GM03348 (cell line): ENCODE results near the gene AIG1.
A peak's percentile ranks its signal among the peaks of the same experiment; 100 is the strongest.
"Not testable (repeated sequence)": the region's sequence is repeated elsewhere in the genome, so short reads cannot be mapped to it uniquely, and the experiment has no call there.

Experiments used
- DNase-seq: peaks from one replicate; pipeline ENCODE4 v3.0.0; 2012; ENCODE audit warnings: low spot score

AIG1 gene

DNA sequence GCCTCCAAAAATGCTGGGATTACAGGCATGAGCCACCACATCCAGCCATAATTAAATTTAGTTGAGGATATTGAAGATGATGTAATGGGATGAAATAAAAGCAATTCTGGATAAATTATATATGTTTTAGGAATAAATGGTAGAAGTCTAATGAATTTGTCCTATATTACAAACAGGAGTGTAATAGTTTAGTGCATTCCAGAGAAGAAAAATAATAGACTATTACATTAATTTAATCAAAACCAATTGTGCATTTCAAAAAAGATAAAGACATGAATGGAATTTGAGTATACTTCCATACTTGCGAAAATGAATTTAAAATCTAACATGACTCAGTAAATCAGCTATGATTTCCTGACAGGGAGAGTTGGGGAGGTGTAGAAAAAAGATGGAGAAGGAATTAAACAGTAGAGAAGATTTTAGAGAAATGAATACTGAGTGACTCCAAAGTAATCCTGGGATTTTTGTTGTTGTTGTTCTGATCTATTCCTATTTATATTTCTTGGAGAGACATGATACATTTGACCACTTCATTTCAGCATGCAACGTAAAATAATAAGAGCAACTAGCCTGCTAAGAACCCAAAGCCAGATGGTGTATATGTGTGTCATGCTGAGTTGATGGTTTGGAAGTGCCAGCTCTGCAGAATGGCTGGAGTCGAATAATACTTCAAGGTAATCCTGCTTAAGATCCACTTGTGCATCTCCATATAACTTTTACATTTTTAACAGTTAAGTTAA, 67.4 kb downstream of the AIG1 start:
- DNase-seq = peak; percentile 12

DNA sequence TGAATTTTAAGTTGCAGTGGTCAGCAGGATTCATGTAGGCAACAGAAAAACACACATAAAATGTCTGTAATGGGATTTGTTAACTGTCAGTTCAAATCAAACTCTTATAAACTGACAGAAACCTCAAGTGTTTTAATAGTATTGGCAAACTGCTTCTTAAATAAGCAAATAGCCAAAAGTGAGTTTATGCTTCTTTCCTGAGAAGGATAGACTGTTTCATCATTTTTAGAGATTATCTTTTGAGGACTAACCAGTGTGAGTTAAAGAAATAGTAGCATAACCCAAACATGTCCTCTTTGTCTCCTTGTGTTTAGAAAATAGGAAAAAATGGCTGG, 68.0 kb downstream of the AIG1 start:
- DNase-seq = no peak

DNA sequence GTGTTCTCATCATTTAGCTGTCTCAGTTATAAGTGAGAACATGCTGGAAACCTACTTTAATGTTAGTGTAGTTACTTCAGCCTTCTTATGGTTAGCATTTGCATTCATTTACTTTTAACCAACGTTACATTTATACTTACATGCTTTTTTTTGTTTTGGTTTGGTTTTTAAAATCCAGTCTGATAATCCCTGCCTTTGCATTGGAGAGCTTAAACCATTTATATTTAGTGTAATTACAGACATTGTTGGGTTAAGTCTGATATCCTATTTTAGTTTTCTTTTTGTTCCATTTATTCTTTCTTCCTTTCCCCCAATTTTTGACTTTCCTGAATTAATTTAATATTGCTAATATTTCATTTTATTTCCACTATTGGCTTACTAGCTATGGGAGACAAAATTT, 70.2 kb downstream of the AIG1 start:
- DNase-seq = no peak

DNA sequence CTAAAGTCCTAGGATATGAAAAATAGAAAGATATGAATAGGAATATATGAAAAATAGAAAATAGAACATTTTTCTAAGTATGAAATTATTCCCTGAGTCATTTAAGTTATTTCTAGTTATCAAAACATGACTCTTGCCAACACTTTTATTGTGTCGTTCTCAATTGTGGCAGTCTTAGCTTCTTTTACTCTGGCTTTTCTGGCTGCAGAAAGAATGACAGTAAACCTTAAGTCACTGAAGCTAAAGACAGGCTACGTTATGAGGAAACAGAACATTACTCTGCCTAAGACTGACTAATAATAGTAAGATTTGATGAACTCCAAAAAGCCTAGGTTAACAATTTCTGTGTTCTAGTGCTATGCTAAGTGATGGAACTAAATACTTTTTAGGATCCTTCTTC, 74.6 kb downstream of the AIG1 start:
- no peak for DNase-seq

DNA sequence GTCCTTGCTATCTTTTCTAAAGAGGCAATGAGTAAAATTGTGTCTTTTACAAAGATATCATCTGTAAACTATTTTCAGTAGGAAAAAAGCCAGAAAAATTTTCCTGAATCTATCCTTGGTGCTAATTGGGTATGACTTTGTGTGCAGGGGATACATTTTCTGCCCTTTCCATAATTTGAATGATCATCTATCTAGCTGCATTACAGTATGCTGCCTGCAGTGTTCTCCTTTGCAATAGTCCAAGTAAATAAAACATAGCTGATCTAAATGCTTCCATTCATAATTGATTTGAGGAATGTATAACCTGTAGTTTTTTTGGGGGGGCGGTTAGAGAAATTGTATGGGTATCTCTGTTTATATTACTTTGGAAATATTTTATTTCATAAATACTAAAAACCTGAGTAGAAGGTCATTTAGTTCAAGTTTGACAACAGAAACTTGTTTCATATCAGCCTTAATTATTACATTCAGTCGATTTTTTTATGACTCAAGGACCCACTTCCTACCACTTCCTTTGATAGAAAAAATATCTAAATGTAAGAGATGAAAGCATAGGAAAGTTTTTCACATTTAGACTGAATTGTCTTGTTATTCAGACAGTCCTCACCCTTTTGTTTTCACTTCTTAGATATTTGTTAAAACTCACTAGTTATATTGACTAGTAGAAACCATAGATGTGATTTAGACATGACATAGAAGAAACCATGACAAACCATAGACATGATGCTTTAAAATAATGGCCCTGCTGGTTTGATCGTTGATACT, 75.3 kb downstream of the AIG1 start:
- no peak for DNase-seq

DNA sequence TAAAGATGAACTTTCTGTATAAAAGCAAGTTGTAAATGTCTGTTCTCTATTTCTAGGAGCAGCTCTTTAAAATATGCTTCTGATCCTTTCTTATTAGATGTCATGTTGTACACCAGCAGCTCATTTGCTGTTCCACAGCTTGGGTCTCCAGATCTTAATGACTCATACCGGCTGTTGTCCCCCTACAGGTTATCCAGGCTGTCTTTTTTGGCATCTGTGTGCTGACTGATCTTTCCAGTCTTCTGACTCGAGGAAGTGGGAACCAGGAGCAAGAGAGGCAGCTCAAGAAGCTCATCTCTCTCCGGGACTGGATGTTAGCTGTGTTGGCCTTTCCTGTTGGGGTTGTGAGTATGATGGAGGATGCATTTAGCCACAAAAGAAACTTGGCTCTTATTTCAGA, 76.0 kb downstream of the AIG1 start:
- DNase-seq = no peak

DNA sequence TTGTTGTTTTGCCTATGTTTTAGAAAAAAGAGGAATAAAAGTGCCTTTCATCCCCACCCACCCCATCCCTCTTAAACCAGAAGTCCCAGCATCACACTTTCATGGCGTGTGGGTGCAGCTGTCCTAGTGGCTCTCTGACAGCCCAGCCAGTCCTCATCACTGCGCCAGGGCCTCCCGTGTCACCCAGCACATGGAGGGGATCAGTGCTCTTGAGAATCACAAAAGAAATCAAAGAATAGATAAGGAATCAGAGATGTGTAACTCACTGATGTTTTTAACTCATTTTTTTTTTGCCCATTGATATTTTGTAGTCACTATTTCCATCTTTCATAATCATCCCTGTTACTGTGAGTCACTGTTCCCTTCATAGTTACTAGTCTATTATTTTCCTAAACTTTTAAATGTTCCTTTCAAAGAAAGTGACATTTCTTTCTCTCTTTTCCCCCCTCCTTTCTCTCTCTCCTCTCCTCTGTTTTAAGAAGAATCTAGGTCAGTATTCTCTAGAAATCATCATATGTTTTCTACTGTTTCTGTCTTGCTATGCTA, 78.6 kb downstream of the AIG1 start:
- DNase-seq = peak; percentile 20

DNA sequence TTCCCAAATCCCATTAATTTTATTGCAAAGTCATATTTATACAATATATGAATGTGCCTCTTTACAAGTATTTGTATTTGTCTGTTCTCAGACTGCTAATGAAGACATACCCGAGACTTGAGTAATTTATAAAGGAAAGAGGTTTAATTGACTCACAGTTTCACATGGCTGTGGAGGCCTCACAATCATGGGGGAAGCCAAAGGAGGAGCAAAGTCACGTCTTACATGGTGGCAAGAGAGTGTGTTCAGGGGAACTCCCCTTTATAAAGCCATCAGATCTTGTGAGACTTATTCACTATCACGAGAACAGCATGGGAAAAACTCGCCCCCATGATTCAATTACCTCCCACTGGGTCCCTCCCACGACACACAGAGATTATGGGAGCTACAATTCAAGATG, 79.2 kb downstream of the AIG1 start:
- not testable (repeated sequence) for DNase-seq

DNA sequence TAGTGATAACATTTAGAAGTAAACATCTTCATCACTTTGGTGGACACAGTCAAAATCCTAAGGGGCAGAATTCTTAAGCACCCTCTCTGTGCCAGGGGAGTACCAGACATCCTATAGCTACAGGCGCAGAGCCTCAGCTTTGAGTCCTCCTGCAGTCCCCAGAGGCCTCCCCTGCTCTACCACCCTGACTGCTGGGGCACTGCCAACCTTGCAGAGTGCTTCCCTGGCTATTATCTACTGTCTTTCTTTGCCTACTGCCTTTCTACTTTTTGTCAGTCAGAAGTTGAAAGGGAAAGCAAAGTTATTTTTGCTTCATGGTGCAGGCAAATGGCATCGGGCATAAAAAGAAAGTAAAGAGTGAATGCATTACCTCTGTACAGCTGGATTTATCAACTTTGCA, 80.1 kb downstream of the AIG1 start:
- no peak for DNase-seq

DNA sequence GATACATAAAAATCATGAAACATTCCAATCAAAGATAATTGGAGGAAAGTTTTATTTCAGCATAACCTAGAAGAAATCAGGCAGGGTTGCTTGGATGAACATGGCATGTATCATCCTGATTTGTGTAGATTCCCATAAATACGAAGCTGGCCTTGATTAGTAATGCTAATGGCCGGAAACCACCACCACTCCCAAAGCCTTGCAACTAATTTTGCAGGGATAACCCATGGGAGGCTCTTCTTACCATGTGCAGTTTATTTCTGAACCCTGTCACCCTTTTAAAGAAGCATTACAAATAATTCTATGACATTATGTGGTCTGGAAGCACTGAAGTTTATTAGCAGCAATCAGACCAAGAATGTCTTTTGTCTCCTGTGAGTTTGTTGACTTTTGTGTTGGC, 80.8 kb downstream of the AIG1 start:
- peak; percentile 71 for DNase-seq

DNA sequence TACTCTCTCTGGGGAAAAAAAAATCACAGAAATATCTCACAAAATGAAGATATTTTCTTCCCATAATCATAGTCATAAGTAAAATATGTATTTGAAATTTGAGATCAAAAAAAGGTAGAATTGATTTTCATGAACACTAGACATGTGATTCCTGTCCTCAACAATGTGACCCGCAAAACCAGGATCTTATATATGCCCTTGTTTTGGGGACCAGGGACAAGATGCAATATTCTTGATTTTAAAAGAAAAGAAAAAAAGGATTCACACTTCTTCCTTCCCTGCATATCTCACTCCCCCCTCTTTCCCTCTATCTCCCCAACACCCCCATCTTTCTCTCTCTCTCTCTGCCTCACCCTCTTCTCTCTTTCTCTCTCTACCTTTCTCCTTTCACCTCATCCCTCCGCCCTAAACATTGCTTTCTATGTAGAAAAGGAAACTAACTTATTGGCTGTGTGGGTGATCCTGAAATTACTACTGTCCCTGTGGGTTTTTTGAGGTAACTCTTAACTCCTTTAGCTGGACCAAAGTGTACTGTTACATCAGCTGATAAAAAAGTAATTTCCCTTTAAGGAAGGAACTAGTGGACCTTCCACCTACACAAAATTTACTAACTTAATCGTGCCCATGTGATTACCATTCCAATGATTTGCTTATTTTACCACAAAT, 85.6 kb downstream of the AIG1 start:
- DNase-seq = no peak

DNA sequence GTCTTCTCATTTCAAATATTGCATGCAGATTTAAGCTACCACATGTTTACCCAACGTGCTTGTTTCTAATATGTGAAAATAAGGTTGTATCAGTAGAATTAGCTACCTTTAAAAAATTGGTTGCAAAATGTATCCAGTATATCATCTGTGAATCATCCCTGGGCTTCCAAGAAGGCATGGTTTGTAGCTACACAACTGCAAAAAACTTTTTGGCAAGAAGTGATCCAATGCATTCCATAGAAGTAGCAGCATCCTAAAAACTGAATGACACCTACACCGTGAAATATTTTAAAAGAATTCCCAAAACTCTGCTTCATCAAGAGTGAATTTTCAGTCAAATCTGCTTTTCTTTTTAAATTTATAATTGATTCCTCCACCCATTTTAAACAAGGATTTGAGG, 89.1 kb downstream of the AIG1 start:
- peak; percentile 74 for DNase-seq

DNA sequence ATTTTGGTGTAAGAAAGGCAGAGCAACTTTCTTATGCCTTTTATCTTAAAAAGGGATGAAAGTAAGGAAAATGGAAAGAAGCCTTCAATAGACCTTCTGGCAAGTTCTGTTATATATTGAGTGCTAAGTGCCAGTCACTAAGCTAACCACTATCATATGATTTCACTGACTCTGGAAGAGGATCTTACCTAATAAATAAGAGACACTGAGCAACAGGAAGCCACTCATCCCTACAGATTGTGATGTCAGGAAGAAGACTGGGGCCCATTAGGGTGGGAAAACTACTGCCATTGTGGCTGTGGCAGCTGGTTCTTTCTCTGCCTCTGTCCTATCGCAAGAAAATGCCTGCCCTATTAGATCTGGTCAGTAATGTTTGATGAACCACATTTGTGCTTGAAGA, 89.6 kb downstream of the AIG1 start:
- DNase-seq = no peak

DNA sequence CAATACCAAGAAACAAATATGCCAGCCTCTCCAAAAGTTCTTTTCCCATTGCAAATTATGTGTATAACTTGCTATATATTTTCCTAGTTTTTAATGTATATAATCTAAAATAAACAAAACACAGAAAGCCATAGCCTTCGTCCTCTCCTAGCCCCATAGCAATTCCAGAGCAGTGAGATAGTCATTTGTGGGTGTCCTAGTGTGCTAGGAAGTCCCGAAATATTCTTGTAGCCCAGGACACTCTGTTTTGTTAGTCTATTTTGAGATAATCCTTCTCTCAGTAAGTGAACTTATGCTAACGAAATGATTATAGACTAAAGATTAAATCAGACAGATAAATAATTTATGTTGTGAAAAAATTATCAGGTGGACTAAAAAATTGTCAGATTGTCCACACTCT, 90.7 kb downstream of the AIG1 start:
- DNase-seq = no peak

DNA sequence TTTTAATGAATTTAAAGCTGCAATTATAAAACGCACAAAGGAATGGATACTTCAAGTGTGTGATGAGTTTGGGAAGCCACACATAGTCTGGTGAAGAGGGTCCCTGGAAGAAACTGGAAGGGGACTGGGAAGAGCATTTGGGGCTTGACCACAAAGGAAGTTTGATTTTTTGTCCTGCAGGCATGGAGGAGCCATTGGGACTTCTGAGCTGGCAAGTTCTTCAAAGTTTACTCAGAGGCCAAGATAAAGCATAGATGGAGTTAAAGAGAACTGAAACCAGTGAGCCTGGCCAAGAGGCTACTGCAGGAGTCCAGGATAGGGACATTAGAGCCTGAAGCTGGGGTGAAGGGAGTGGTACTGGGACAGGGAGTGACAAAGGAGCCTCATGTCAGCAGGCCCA, 95.0 kb downstream of the AIG1 start:
- no peak for DNase-seq

DNA sequence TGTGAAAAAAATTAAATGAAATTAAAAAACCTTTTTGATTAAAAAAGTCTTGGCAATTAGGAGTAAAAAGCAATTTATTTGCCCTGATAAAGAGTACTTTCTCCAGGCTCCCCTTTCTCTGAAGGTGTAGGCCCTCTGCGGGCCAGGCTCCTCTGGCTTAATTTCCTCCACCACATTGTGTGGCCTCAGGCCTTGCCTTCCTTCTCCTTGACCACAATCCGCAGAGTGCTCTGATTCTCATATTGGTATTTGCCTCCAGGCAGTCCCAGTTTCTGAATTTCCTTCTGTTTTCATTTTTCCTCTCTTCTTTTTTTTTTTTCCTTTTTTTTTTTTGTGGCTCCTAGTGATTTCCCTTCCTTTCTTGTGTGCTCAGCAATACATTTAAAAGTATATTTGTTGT, 96.4 kb downstream of the AIG1 start:
- DNase-seq = no peak

DNA sequence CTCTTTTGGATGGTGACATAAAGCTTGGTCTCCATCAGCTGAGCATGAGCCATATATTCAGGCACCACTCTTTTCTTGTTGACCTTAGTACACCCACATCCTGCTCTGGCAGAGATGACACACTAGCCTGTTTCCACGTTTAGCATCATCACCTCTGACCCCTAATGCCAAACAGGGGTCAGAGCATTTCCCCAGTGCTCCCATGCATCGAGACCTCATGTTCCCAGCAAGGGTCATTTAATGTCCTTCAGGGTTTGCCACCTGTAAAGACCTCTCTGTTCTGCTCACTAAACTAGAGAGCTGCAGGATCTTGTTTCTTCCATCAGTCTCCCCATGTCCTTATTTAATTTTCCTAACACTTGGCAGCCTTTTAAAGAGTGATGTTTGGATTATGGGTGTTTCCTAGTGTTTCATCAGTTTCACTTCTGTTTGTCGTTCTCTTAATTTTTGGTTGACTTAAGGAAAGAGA, 97.5 kb downstream of the AIG1 start:
- no peak for DNase-seq

DNA sequence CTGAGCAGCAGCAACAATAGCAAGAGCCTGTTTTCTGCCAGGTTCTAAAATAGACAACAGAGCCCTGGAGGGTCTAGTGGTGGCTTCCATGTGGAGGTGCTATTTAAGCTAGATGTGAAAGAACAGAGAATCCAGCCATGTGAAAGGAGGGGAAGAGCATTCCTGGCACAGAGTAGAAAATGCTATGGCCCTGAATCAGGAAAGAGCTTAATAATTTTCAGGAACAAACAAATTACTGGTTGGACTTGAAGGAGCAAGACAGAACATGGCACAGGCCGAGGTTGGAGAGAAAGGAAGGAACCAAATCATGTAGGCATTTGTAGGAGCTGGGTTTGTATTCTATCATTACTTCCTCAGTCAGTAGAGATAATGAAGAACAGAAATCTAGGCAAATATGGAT, 98.3 kb downstream of the AIG1 start:
- DNase-seq = no peak

DNA sequence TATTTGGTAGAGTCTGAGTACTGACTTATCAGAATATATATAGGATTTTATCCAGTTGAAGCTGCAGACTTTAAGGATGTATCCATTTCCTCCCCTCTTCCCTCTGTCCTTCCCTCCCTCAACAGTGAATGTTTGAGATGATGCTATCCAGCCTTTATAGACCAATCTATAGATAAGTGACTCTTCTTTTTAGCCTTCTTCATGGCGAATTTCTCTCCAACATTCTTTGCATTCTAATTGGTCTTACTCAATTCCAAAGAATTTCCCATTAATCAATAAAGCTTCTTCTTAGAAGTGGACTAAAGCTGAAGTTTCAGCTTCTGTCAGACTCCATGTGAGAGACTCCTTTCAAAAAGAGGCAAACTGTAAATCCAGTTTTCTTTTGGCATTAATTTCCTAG, 99.3 kb downstream of the AIG1 start:
- DNase-seq = no peak

DNA sequence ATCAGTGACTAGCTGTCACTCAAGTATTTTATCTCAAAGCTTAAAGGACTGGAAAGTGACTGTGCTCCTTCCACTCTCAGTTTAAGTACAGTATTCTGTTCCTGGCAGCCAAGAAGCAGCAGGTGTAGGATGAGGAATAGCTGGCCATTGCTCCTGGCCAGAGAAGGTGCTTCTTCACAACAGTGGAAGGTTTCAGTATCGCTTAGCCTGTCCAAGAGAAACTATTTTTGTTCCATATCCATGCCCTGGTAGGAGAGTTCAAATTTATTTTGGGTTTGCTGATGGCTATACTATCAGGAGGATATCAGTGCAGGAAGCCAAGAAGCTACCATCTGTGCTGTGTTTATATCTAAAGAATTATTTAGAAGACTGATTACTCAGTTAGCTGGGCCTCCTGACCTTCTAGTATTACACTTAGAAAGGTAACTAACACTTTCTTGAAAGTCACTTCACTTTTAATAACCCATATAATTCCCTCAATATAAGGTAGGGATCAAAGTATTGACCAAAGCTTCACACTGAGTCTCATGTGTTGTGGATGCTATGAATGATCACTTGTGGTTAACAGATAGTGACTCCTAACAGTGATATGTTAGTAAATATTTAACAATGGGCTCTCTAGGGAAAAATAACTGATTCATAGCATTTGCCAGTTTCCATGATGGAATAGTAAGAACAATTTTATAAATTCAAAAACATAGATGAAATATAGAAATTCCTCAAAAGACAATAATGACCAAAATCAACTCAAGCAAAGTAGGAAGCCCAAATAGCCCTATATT, 99.9 kb downstream of the AIG1 start:
- no peak for DNase-seq

DNA sequence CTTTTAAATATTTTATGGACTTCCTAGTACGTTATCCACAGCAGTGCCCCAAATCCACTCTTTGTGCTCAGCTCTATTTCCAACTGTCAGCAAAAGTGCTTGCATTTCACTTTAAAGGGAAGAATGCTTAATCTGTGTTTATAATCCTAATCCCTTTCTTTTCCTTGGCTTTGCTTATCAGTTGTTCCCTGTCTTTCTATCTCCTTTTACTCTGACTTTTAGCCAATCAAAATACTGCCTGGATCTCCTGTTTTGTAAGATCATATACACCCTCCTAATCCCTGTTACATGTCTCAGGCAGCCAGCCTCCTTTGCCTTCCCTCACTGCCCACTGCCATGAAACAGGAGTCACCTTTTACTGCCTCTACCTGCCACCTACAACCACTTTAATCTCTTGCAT, 102.9 kb downstream of the AIG1 start:
- DNase-seq = no peak

DNA sequence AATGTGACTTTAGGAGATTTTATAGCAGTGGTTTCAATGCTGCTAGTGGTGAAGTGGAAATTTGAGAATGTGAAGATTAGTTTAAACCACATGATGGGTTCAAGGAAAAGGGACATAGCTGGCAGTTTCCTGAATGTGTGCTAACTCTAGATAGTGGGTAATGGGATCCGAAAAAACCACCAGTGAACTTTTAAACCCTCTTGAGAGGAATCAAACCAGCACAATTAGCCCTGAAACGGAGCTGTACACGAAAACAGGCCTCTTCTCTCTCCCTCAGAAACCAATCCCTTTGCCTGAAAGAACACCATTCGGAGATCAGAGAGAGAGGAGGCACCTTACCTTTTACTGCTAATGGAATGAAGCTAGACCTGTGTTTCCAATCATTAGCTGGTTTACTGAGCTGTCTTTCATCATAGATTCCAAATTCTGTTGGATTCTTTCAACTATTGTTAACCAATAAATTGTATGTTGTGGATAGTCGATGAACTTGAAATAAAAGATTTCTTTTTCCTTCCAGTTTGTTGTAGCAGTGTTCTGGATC, 103.9 kb downstream of the AIG1 start:
- DNase-seq = no peak
